ENCODE measurements around the gene GIMD1. TPM values are rescaled to one million over a fixed set of nuclear protein-coding genes. Genes with fewer than 3 reads are reported as not detected.

GIMD1 gene
- total RNA-seq, 1 donor from 2014 or later: not detected

- Histone ChIP-seq H3K4me2 (ENCODE audit: low read length) (peak within 1 kb of the TSS; percentile 93), H4K20me1 (ENCODE audit: insufficient read depth, low read length) (no peaks in the 10 kb centered on the region), H3K4me3 (ENCODE audit: insufficient read depth, low read depth, low read length) (peak within 1 kb of the TSS; percentile 92), H3K9me3 (ENCODE audit: insufficient read depth, low read depth, low read length) (no peaks in the 10 kb centered on the region), H3K4me1 (ENCODE audit: insufficient read depth, low read length) (peaks cover 25% of the 10 kb centered on the region), H3K27me3 (ENCODE audit: insufficient read depth, low read length) (no peaks in the 10 kb centered on the region), H2AFZ (ENCODE audit: low read depth, low read length) (peak within 1 kb of the TSS; percentile 72), H3K27ac (ENCODE audit: low read depth, low read length) (peak within 1 kb of the TSS; percentile 99), H3K9ac (ENCODE audit: low read length) (peak within 1 kb of the TSS; percentile 97), H3K79me2 (ENCODE audit: insufficient read depth, low read length) (peaks cover 87% of the 10 kb centered on the region), H3K36me3 (ENCODE audit: insufficient read depth, low read length) (no peaks in the 10 kb centered on the region)
- peaks cover 2% of the 10 kb centered on the region for H3K36me3 Mint-ChIP-seq (ENCODE audit: low read depth, unreplicated experiment)
- no peaks in the 10 kb centered on the region for H3K27me3 Mint-ChIP-seq (ENCODE audit: low read depth, unreplicated experiment)
- no peak within 1 kb of the TSS for H3K4me3 Mint-ChIP-seq (ENCODE audit: unreplicated experiment)
- DNase-seq (ENCODE audit: low read depth) (peak; percentile 87), FAIRE-seq (peak; percentile 77)
- H3K4me1 Mint-ChIP-seq (ENCODE audit: low read depth, unreplicated experiment): peaks cover 20% of the 10 kb centered on the region
- no peaks in the 10 kb centered on the region for H3K9me3 Mint-ChIP-seq (ENCODE audit: unreplicated experiment)
- TF ChIP-seq CTCF (IDR thresholded peaks at IDR 0.05; ENCODE audit: insufficient read depth, low read depth, low read length) (no peak), EZH2 (IDR thresholded peaks at IDR 0.05; ENCODE audit: insufficient read depth, low read length) (no peak)
- no peak within 1 kb of the TSS for H3K27ac Mint-ChIP-seq (ENCODE audit: unreplicated experiment)
These were observed 52.4 kb downstream of the GIMD1 start, which contains the start of the genes AIMP1 and TBCK for GRCh38 chr4:106315968-106316772. TSS of gene AIMP1 (plus strand) at chr4:106316550. CDS start at chr4:106325010, 8,460 bp downstream. TSS of gene TBCK (minus strand) at chr4:106316209. CDS start at chr4:106308960, 7,249 bp downstream.

- Mint-ChIP-seq H3K27ac (ENCODE audit: unreplicated experiment) (no peak overlapping the region), H3K9me3 (ENCODE audit: unreplicated experiment) (no peaks in the 10 kb centered on the region), H3K4me1 (ENCODE audit: low read depth, unreplicated experiment) (peaks cover 20% of the 10 kb centered on the region), H3K4me3 (ENCODE audit: unreplicated experiment) (no peak overlapping the region), H3K36me3 (ENCODE audit: low read depth, unreplicated experiment) (no peaks in the 10 kb centered on the region), H3K27me3 (ENCODE audit: low read depth, unreplicated experiment) (no peaks in the 10 kb centered on the region)
- DNase-seq (ENCODE audit: low read depth) (peak; percentile 23), FAIRE-seq (peak; percentile 84)
- no peaks in the 10 kb centered on the region for H3K36me3 ChIP-seq (ENCODE audit: insufficient read depth, low read length)
- H3K27me3 ChIP-seq (ENCODE audit: insufficient read depth, low read length): no peaks in the 10 kb centered on the region
- TF ChIP-seq EZH2 (IDR thresholded peaks at IDR 0.05; ENCODE audit: insufficient read depth, low read length) (no peak), CTCF (IDR thresholded peaks at IDR 0.05; ENCODE audit: insufficient read depth, low read depth, low read length) (no peak)
- H3K27ac ChIP-seq (ENCODE audit: low read depth, low read length): peak overlapping the region; percentile 99
- no peaks in the 10 kb centered on the region for H4K20me1 ChIP-seq (ENCODE audit: insufficient read depth, low read length)
- H3K4me1 ChIP-seq (ENCODE audit: insufficient read depth, low read length): peaks cover 25% of the 10 kb centered on the region
- peak overlapping the region; percentile 93 for H3K4me2 ChIP-seq (ENCODE audit: low read length)
- peak overlapping the region; percentile 97 for H3K9ac ChIP-seq (ENCODE audit: low read length)
- peak overlapping the region; percentile 72 for H2AFZ ChIP-seq (ENCODE audit: low read depth, low read length)
- H3K79me2 ChIP-seq (ENCODE audit: insufficient read depth, low read length): peaks cover 89% of the 10 kb centered on the region
- no peaks in the 10 kb centered on the region for H3K9me3 ChIP-seq (ENCODE audit: insufficient read depth, low read depth, low read length)
- peak overlapping the region; percentile 92 for H3K4me3 ChIP-seq (ENCODE audit: insufficient read depth, low read depth, low read length)
These were observed 53.1 kb downstream of the GIMD1 start for GRCh38 chr4:106315476-106315967.
